Panc1 (cell line): ENCODE results near the gene MAGEB3. TPM values are rescaled to one million over a fixed set of nuclear protein-coding genes. Genes with fewer than 3 reads are reported as not detected.

Experiments used
- ATAC-seq: fragments of 200-7000 bp; cut with Tn5 transposase; 2 replicates; pipeline ENCODE4 v1.9.1; 2020; ENCODE audit warnings: mild to moderate bottlenecking, moderate library complexity
- BruUV-seq: library from RNA; stranded (reverse); fragments of 400-500 nt; replicated peaks from 2 replicates; lab custom pipeline; 2021; lab: Mats Ljungman, UMichigan
- CTCF ChIA-PET: fragments of 300-600 bp; sonication (Branson Sonifier 250); formaldehyde crosslinking; loops from one replicate; lab custom pipeline; 2022; ENCODE audit warnings: antibody characterized with exemption; lab: Charles Lee
- POLR2A ChIA-PET: fragments of 300-600 bp; sonication (Branson Sonifier 250); formaldehyde crosslinking; loops from one replicate; lab custom pipeline; 2022; ENCODE audit warnings: antibody characterized with exemption; lab: Charles Lee
- DNase-seq: peaks from one replicate; pipeline ENCODE4 v3.0.0-alpha.2; 2010; ENCODE audit warnings: low read depth, low spot score
- H3K27ac ChIP-seq: 2 replicates; pipeline ENCODE4 v1.5.1; 2011; ENCODE audit warnings: mild to moderate bottlenecking, low read length, inconsistent platforms
- H3K27me3 ChIP-seq: fragments of 200-500 bp; sonication (Bioruptor generic); 2 replicates; pipeline ENCODE4 v1.6.0; 2014; ENCODE audit warnings: low read length, inconsistent platforms; ENCODE audit not compliant: control insufficient read depth, insufficient read depth
- H3K36me3 ChIP-seq: fragments of 200-500 bp; sonication (Bioruptor generic); 2 replicates; pipeline ENCODE4 v1.5.1; 2014; ENCODE audit warnings: inconsistent platforms, mild to moderate bottlenecking, low read length, moderate library complexity; ENCODE audit not compliant: control insufficient read depth, insufficient read depth
- H3K4me1 ChIP-seq: 2 replicates; pipeline ENCODE4 v1.5.1; 2011; ENCODE audit warnings: inconsistent platforms, mild to moderate bottlenecking, low read length, moderate library complexity; ENCODE audit not compliant: control insufficient read depth, insufficient read depth
- H3K4me3 ChIP-seq, 2 experiments: 2 replicates each; pipeline ENCODE4 v1.5.1; 2011 to 2012; ENCODE audit warnings: low read depth in 2 of 2, low read length in 2 of 2, mild to moderate bottlenecking in 2 of 2, inconsistent platforms in 1 of 2, moderate library complexity in 1 of 2
- H3K9me3 ChIP-seq: fragments of 200-500 bp; sonication (Bioruptor generic); 2 replicates; pipeline ENCODE4 v1.5.1; 2014; ENCODE audit warnings: low read depth, mild to moderate bottlenecking, inconsistent platforms, low read length, moderate library complexity; ENCODE audit not compliant: control insufficient read depth, insufficient read depth
- POLR2AphosphoS5 ChIP-seq: IDR thresholded peaks from 2 replicates; pipeline ENCODE4 v1.6.1; 2012; ENCODE audit warnings: mild to moderate bottlenecking, low read depth, low read length, moderate library complexity
- SIN3A ChIP-seq: IDR thresholded peaks from 2 replicates; pipeline ENCODE4 v1.6.1; 2012; ENCODE audit warnings: low read depth, mild to moderate bottlenecking, low read length, moderate library complexity, borderline replicate concordance; ENCODE audit not compliant: insufficient read depth
- TCF7L2 ChIP-seq: IDR thresholded peaks from 2 replicates; pipeline ENCODE4 v1.6.1; 2011; ENCODE audit warnings: mild to moderate bottlenecking, low read depth, low read length, inconsistent platforms
- in situ Hi-C: cut with HindIII; loops from 2 replicates; pipeline ENCODE4 v1.10.0; 2016; ENCODE audit warnings: low sequenced_read_pairs, low pct_unique_long_range_greater_than_20kb
- intact Hi-C: fragments of 100-400 bp; cut with micrococcal nuclease; formaldehyde crosslinking; loops from one replicate; pipeline ENCODE4 v1.10.0; 2022; ENCODE audit not compliant: unreplicated experiment
- total RNA-seq: library from RNA; stranded (reverse); gene quantifications from one replicate; pipeline ENCODE4 v1.2.1, GENCODE V29; 2021; ENCODE audit not compliant: unreplicated experiment
- TF ChIP-seq, protein P1 (sequence below), 2 experiments: IDR thresholded peaks; 2 replicates each; pipeline ENCODE4 v1.6.1; 2011 to 2012; ENCODE audit warnings: low read depth in 2 of 2, control low read depth in 1 of 2, low read length in 1 of 2, mild to moderate bottlenecking in 1 of 2, moderate library complexity in 1 of 2; ENCODE audit not compliant: insufficient read depth in 1 of 2
- TF ChIP-seq, protein P2 (sequence below): fragments of 450-650 bp; IDR thresholded peaks from 2 replicates; pipeline ENCODE4 v1.5.1; 2017; ENCODE audit warnings: mild to moderate bottlenecking

MAGEB3 gene
- total RNA-seq, 1 experiment from 2014 or later = not detected

DNA sequence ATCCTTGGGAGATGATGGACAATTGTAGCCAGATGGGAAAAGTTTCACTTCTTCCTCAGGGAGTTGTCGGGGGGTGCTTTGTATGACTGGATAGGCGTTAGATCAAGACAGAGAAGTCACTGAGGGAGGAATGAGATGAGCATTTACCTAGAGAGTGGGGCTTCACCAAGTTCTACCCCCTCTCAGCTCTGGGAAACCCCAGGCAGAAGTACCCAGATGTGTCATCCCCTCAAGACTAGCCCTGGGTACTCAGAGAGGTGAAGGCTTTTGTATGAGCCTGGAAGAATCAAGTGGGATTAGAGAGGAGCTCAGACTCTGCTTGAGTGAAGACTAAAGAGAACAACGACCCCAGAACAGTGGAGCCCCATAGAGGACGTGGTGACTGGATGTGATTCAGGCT is 18.4 kb downstream of the MAGEB3 start:
- Histone ChIP-seq H3K27me3 (no peaks in the 10 kb centered on the region), H3K36me3 (no peaks in the 10 kb centered on the region), H3K27ac (no peak overlapping the region), H3K4me3 (no peak overlapping the region), H3K9me3 (no peaks in the 10 kb centered on the region), H3K4me1 (no peaks in the 10 kb centered on the region)
- DNase-seq (no peak), ATAC-seq (no peak)
- ChIA-PET POLR2A (no interaction called here), CTCF (no interaction called here)
- intact Hi-C loops = no loop called here
- in situ Hi-C loops = no loop called here
- BruUV-seq = no TSS peak
- TF ChIP-seq, protein P1, sequence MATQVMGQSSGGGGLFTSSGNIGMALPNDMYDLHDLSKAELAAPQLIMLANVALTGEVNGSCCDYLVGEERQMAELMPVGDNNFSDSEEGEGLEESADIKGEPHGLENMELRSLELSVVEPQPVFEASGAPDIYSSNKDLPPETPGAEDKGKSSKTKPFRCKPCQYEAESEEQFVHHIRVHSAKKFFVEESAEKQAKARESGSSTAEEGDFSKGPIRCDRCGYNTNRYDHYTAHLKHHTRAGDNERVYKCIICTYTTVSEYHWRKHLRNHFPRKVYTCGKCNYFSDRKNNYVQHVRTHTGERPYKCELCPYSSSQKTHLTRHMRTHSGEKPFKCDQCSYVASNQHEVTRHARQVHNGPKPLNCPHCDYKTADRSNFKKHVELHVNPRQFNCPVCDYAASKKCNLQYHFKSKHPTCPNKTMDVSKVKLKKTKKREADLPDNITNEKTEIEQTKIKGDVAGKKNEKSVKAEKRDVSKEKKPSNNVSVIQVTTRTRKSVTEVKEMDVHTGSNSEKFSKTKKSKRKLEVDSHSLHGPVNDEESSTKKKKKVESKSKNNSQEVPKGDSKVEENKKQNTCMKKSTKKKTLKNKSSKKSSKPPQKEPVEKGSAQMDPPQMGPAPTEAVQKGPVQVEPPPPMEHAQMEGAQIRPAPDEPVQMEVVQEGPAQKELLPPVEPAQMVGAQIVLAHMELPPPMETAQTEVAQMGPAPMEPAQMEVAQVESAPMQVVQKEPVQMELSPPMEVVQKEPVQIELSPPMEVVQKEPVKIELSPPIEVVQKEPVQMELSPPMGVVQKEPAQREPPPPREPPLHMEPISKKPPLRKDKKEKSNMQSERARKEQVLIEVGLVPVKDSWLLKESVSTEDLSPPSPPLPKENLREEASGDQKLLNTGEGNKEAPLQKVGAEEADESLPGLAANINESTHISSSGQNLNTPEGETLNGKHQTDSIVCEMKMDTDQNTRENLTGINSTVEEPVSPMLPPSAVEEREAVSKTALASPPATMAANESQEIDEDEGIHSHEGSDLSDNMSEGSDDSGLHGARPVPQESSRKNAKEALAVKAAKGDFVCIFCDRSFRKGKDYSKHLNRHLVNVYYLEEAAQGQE (IDR thresholded peaks at IDR 0.05; ENCODE audit: insufficient read depth in 1 of 2, low read depth in 2 of 2, low read length in 1 of 2) = no peak
- TF ChIP-seq POLR2AphosphoS5 = no peak
- TF ChIP-seq, protein P2, sequence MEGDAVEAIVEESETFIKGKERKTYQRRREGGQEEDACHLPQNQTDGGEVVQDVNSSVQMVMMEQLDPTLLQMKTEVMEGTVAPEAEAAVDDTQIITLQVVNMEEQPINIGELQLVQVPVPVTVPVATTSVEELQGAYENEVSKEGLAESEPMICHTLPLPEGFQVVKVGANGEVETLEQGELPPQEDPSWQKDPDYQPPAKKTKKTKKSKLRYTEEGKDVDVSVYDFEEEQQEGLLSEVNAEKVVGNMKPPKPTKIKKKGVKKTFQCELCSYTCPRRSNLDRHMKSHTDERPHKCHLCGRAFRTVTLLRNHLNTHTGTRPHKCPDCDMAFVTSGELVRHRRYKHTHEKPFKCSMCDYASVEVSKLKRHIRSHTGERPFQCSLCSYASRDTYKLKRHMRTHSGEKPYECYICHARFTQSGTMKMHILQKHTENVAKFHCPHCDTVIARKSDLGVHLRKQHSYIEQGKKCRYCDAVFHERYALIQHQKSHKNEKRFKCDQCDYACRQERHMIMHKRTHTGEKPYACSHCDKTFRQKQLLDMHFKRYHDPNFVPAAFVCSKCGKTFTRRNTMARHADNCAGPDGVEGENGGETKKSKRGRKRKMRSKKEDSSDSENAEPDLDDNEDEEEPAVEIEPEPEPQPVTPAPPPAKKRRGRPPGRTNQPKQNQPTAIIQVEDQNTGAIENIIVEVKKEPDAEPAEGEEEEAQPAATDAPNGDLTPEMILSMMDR = no peak
- TF ChIP-seq SIN3A = no peak
- no peak for TF ChIP-seq TCF7L2

GRCh38 chrX:30253257-30253656 is 22.8 kb downstream of the MAGEB3 start:
- in situ Hi-C loops (no loop called here), intact Hi-C loops (no loop called here)
- Histone ChIP-seq H3K27me3 (no peaks in the 10 kb centered on the region), H3K4me1 (no peaks in the 10 kb centered on the region), H3K36me3 (no peaks in the 10 kb centered on the region), H3K4me3 (no peak overlapping the region), H3K9me3 (no peaks in the 10 kb centered on the region), H3K27ac (no peak overlapping the region)
- no TSS peak for BruUV-seq
- POLR2A ChIA-PET = no interaction called here
- CTCF ChIA-PET = no interaction called here
- no peak for ATAC-seq
- no peak for DNase-seq
- TF ChIP-seq TCF7L2 (no peak), POLR2AphosphoS5 (no peak), SIN3A (no peak)
- TF ChIP-seq, protein P1 (IDR thresholded peaks at IDR 0.05; ENCODE audit: insufficient read depth in 1 of 2, low read depth in 2 of 2, low read length in 1 of 2) = no peak
- TF ChIP-seq, protein P2 = no peak
